Muscle of leg (tissue), 11 donors: ENCODE results near the gene TUBB4B. TPM values are rescaled to one million over a fixed set of nuclear protein-coding genes. Genes with fewer than 3 reads are reported as not detected.

Source experiments
- DNase-seq: peaks from one replicate; pipeline ENCODE4 v3.0.0; 2013
- H3K27ac ChIP-seq: one replicate; pipeline ENCODE4 v1.5.1; 2013; ENCODE audit warnings: mild to moderate bottlenecking, low read length, control low read depth
- H3K27me3 ChIP-seq: one replicate; pipeline ENCODE4 v1.6.1; 2013; ENCODE audit warnings: low read length; ENCODE audit not compliant: control insufficient read depth, insufficient read depth
- H3K36me3 ChIP-seq: one replicate; pipeline ENCODE4 v1.6.1; 2013; ENCODE audit warnings: low read length; ENCODE audit not compliant: control insufficient read depth, insufficient read depth
- H3K4me1 ChIP-seq: one replicate; pipeline ENCODE4 v1.6.1; 2013; ENCODE audit warnings: low read length; ENCODE audit not compliant: control insufficient read depth, insufficient read depth
- H3K4me3 ChIP-seq: one replicate; pipeline ENCODE4 v1.5.1; 2013; ENCODE audit warnings: low read length, control low read depth
- H3K9me3 ChIP-seq: replicated peaks from 2 replicates; pipeline ENCODE4 v1.6.1; 2013; ENCODE audit warnings: low read depth, low read length; ENCODE audit not compliant: control insufficient read depth
- WGBS: methylation state at CpG from one replicate; pipeline ENCODE4 v1.1.5; 2013; ENCODE audit warnings: missing lambda C conversion rate; ENCODE audit not compliant: insufficient coverage; 5-methylcytosine and 5-hydroxymethylcytosine counted together
- polyA plus RNA-seq, 8 donors: library from polyadenylated mRNA; unstranded; fragments of 120-200 nt; gene quantifications; one replicate each; pipeline versions ENCODE4 v1.2.1 to v1.2.3, GENCODE V29; 2013; ENCODE audit warnings: inconsistent platforms in 1 of 8, low replicate concordance in 1 of 8; ENCODE audit not compliant: insufficient read length in 8 of 8, insufficient read depth in 1 of 8
- total RNA-seq: library from RNA; stranded (reverse); fragments of 120-200 nt; gene quantifications from one replicate; pipeline ENCODE4 v1.2.4, GENCODE V29; 2013

TUBB4B gene
- total and polyA plus RNA-seq, 9 donors, result 97.1 to 222 (median 217) TPM

- Histone ChIP-seq H3K4me1 (peaks cover 20% of the 10 kb centered on the region), H3K9me3 (no peaks in the 10 kb centered on the region), H3K27me3 (peaks cover 3% of the 10 kb centered on the region), H3K4me3 (no peak overlapping the region), H3K27ac (no peak overlapping the region), H3K36me3 (peaks cover 22% of the 10 kb centered on the region)
- 75% methylated on average over 9 of the region's 12 CpGs for WGBS
- no peak for DNase-seq
Observed at GRCh38 chr9:137218754-137219271, 22.3 kb upstream of the TUBB4B start.

- H3K9me3 ChIP-seq, result no peaks in the 10 kb centered on the region
- H3K27me3 ChIP-seq, result peaks cover 3% of the 10 kb centered on the region
- peaks cover 16% of the 10 kb centered on the region for H3K36me3 ChIP-seq
- no peak overlapping the region for H3K27ac ChIP-seq
- WGBS, result 88% methylated on average over 10 of the region's 10 CpGs
- no peak for DNase-seq
- H3K4me3 ChIP-seq, result no peak overlapping the region
- H3K4me1 ChIP-seq, result peaks cover 24% of the 10 kb centered on the region
Observed at GRCh38 chr9:137219757-137220316, 21.2 kb upstream of the TUBB4B start.

GRCh38 chr9:137220317-137221094, 20.6 kb upstream of the TUBB4B start:
- WGBS, result 85% methylated on average over 51 of the region's 52 CpGs
- Histone ChIP-seq H3K4me1 (peaks cover 28% of the 10 kb centered on the region), H3K36me3 (peaks cover 12% of the 10 kb centered on the region), H3K27ac (no peak overlapping the region), H3K27me3 (peaks cover 3% of the 10 kb centered on the region), H3K4me3 (no peak overlapping the region), H3K9me3 (no peaks in the 10 kb centered on the region)
- no peak for DNase-seq

- Histone ChIP-seq H3K9me3 (no peaks in the 10 kb centered on the region), H3K36me3 (peaks cover 6% of the 10 kb centered on the region), H3K4me1 (peaks cover 28% of the 10 kb centered on the region), H3K4me3 (no peak overlapping the region), H3K27ac (no peak overlapping the region), H3K27me3 (peaks cover 3% of the 10 kb centered on the region)
- no peak for DNase-seq
- WGBS, result 74% methylated on average over 3 of the region's 14 CpGs
Observed at GRCh38 chr9:137221095-137221505, 20.0 kb upstream of the TUBB4B start.

GRCh38 chr9:137221506-137222111, 19.5 kb upstream of the TUBB4B start:
- Histone ChIP-seq H3K4me3 (peak overlapping the region; percentile 19), H3K27me3 (peaks cover 3% of the 10 kb centered on the region), H3K36me3 (peaks cover 1% of the 10 kb centered on the region), H3K9me3 (no peaks in the 10 kb centered on the region), H3K27ac (no peak overlapping the region), H3K4me1 (peaks cover 28% of the 10 kb centered on the region)
- 5% methylated on average over 61 of the region's 61 CpGs for WGBS
- no peak for DNase-seq

GRCh38 chr9:137222190-137223077, 18.7 kb upstream of the TUBB4B start, which contains the start of gene RNF208:
RNF208 (minus strand) TSS chr9:137222240; CDS start chr9:137221212, 1,028 bp downstream.
- Histone ChIP-seq H3K27ac (peak within 1 kb of the TSS; percentile 88), H3K4me1 (peaks cover 34% of the 10 kb centered on the region), H3K9me3 (no peaks in the 10 kb centered on the region), H3K36me3 (no peaks in the 10 kb centered on the region), H3K4me3 (peak within 1 kb of the TSS; percentile 89), H3K27me3 (peaks cover 3% of the 10 kb centered on the region)
- peak; percentile 38 for DNase-seq
- 3% methylated on average over 85 of the region's 88 CpGs for WGBS

- peaks cover 38% of the 10 kb centered on the region for H3K4me1 ChIP-seq
- 2% methylated on average over 63 of the region's 63 CpGs for WGBS
- H3K4me3 ChIP-seq, result peak overlapping the region; percentile 89
- H3K36me3 ChIP-seq, result no peaks in the 10 kb centered on the region
- H3K27ac ChIP-seq, result peak overlapping the region; percentile 88
- no peaks in the 10 kb centered on the region for H3K9me3 ChIP-seq
- H3K27me3 ChIP-seq, result peaks cover 5% of the 10 kb centered on the region
- peak; percentile 99 for DNase-seq
Observed at GRCh38 chr9:137223078-137223970, 17.8 kb upstream of the TUBB4B start.

- WGBS, result 52% methylated on average over 17 of the region's 23 CpGs
- Histone ChIP-seq H3K4me1 (peaks cover 38% of the 10 kb centered on the region), H3K27me3 (peaks cover 12% of the 10 kb centered on the region), H3K4me3 (peak within 1 kb of the TSS; percentile 89), H3K36me3 (no peaks in the 10 kb centered on the region), H3K27ac (no peak within 1 kb of the TSS), H3K9me3 (no peaks in the 10 kb centered on the region)
- no peak for DNase-seq
Observed at GRCh38 chr9:137224830-137225694, 16.0 kb upstream of the TUBB4B start, which contains the start of gene CYSRT1. CYSRT1 (plus strand) TSS chr9:137225174; CDS start chr9:137225622, 448 bp downstream.
